Mucosa of descending colon (tissue), 3 donors: Measurements from ENCODE around the gene DSE. TPM values are rescaled to one million over a fixed set of nuclear protein-coding genes. Genes with fewer than 3 reads are reported as not detected.

Experiments
- ATAC-seq: fragments of 200-7000 bp; cut with Tn5 transposase; one replicate; pipeline ENCODE4 v1.9.1; 2020; ENCODE audit warnings: mild to moderate bottlenecking, moderate library complexity
- DNase-seq, 3 donors: peaks; one replicate each; pipeline ENCODE4 v3.0.0-alpha.2; 2020
- H3K36me3 ChIP-seq: fragments of 200-600 bp; one replicate; pipeline ENCODE4 v1.8.0; 2021; ENCODE audit warnings: low read depth, mild to moderate bottlenecking
- H3K4me1 ChIP-seq: fragments of 200-600 bp; one replicate; pipeline ENCODE4 v1.8.0; 2021; ENCODE audit warnings: low read depth, mild to moderate bottlenecking
- H3K4me3 ChIP-seq: fragments of 200-600 bp; one replicate; pipeline ENCODE4 v1.8.0; 2021; ENCODE audit warnings: mild to moderate bottlenecking
- H3K9me3 ChIP-seq: fragments of 200-600 bp; one replicate; pipeline ENCODE4 v1.8.0; 2021; ENCODE audit warnings: mild to moderate bottlenecking
- CTCF ChIP-seq: fragments of 200-600 bp; IDR thresholded peaks from one replicate; pipeline ENCODE4 v1.8.0; 2022; ENCODE audit warnings: antibody characterized with exemption, mild to moderate bottlenecking
- intact Hi-C, 2 donors: fragments of 100-400 bp; cut with DNase I in 1 of 2; cut with micrococcal nuclease in 1 of 2; formaldehyde crosslinking; loops; one replicate each; pipeline versions ENCODE4 v1.11.0 to v1.11.1; 2022; cut with DNase I, micrococcal nuclease
- total RNA-seq, 3 donors: library from RNA; stranded (reverse); fragmentation: NEBNext Ultra II Directional in 2 of 3; extraction: Animal tissue kit (Norgen Biotek cat#: 25700) in 2 of 3; gene quantifications; one replicate each; pipeline versions ENCODE4 v1.2.1 to v1.2.4, GENCODE V29; 2021 to 2023
- donor health status: DM: no; HTN: no; CAD: no; lungs with moderate emphysema.
- donor health status: DM: no; HTN: no; CAD: no.
- donor health status: DM: no; HTN: yes; CAD: no.

DSE gene
- total RNA-seq, 3 donors from 2014 or later: 6.3 to 23.8 (median 14.4) TPM

GRCh38 chr6:116413357-116413756 is 42.6 kb downstream of the DSE start:
- no peaks in the 10 kb centered on the region for H3K36me3 ChIP-seq
- ATAC-seq: no peak
- peaks cover 6% of the 10 kb centered on the region for H3K4me1 ChIP-seq
- DNase-seq: no peak
- H3K9me3 ChIP-seq: no peaks in the 10 kb centered on the region
- no peak overlapping the region for H3K4me3 ChIP-seq
- no peak for TF ChIP-seq CTCF
- intact Hi-C loops: no loop called here

- intact Hi-C loops: no loop called here
- no peak for DNase-seq
- no peak for ATAC-seq
- H3K36me3 ChIP-seq: no peaks in the 10 kb centered on the region
- H3K9me3 ChIP-seq: no peaks in the 10 kb centered on the region
- H3K4me3 ChIP-seq: no peak overlapping the region
- no peak for TF ChIP-seq CTCF
- H3K4me1 ChIP-seq: no peaks in the 10 kb centered on the region
These were observed 46.9 kb downstream of the DSE start for GRCh38 chr6:116417661-116418060.

GRCh38 chr6:116419069-116419786 is 48.5 kb downstream of the DSE start:
- no peaks in the 10 kb centered on the region for H3K9me3 ChIP-seq
- H3K36me3 ChIP-seq: no peaks in the 10 kb centered on the region
- no peak for ATAC-seq
- H3K4me3 ChIP-seq: no peak overlapping the region
- no peak for DNase-seq
- H3K4me1 ChIP-seq: no peaks in the 10 kb centered on the region
- intact Hi-C loops: no loop called here
- no peak for TF ChIP-seq CTCF

GRCh38 chr6:116420341-116420740 is 49.6 kb downstream of the DSE start:
- H3K4me1 ChIP-seq: no peaks in the 10 kb centered on the region
- H3K4me3 ChIP-seq: no peak overlapping the region
- no peak for ATAC-seq
- no peak for DNase-seq
- TF ChIP-seq CTCF: no peak
- H3K9me3 ChIP-seq: no peaks in the 10 kb centered on the region
- intact Hi-C loops: no loop called here
- no peaks in the 10 kb centered on the region for H3K36me3 ChIP-seq

GRCh38 chr6:116422238-116422637 is 51.5 kb downstream of the DSE start:
- intact Hi-C loops: no loop called here

More at GRCh38 chr6:116422238-116422637, 51.5 kb downstream of the DSE start:
- DNase-seq: no peak
- no peaks in the 10 kb centered on the region for H3K9me3 ChIP-seq
- TF ChIP-seq CTCF: no peak
- H3K36me3 ChIP-seq: no peaks in the 10 kb centered on the region
- no peak for ATAC-seq
- H3K4me3 ChIP-seq: no peak overlapping the region
- no peaks in the 10 kb centered on the region for H3K4me1 ChIP-seq
